ENCODE data around the gene FOXO6.

DNA sequence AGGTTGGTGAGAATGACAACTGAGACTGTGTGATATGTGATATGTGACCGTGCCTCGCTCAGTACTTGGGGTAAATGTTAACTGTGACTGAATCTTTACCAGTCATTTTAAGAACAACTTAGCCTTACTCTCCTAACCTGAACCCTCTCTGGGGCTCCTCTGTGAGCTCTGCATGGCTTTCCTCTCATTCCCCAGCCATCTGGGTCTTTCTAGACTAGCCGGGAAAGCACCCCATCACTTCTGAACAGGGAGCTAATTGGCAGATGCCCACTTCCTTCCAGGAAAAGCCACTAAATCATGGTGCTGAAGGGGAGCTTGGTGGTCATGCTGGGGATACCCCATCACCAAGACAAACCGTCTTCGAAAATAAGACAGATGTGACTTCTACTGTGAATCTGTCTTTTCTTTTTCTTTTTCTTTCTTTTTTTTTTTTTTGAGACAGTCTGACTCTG, 16.5 kb upstream of the FOXO6 start:
- TF ChIP-seq CTCF (IDR thresholded peaks at IDR 0.05; ENCODE audit: low read length) (no peak), EZH2 (IDR thresholded peaks at IDR 0.05; ENCODE audit: borderline replicate concordance, low read length) (no peak)
